ENCODE results near the gene CNNM1. TPM values are rescaled to one million over a fixed set of nuclear protein-coding genes. Genes with fewer than 3 reads are reported as not detected.
A peak's percentile ranks its signal among the peaks of the same experiment; 100 is the strongest.

CNNM1 gene
- total RNA-seq, 1 donor from 2014 or later, result 0.19 TPM

DNA sequence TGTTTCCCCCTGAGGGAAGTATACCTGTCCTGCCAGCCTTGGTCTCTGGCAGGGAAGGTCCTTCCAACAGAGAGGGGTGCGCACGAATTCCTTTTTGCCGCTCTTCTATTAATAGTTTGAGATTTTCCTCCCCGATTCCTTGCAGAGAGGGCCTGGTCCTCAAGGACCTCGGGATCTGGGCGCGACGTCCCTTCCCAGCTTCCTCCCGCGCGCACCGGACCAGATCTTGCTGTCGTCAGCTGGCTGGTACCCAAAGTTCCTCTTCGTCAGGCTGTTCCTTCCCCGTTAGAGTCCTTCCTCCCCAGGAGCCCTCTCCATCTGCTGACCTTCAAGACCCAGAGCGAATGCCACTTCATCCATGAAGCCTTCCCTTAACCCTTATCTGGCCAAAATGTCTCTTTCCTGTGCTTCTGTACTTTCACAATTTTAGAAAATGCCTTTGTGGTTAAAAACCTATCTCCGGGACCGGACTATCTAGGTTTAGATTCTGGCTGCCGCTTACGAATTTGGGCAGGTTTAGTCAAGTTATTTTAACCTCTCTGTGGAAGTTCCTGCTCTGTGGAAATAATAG, 102.1 kb downstream of the CNNM1 start:
- intact Hi-C loops (cut with micrococcal nuclease), result no loop called here
- Histone ChIP-seq H3K27ac (replicated peaks) (peak overlapping the region; percentile 97), H3K9me3 (replicated peaks) (no peaks in the 10 kb centered on the region), H3K36me3 (no peaks in the 10 kb centered on the region), H3K4me3 (peak overlapping the region; percentile 87), H3K27me3 (ENCODE audit: low read depth) (no peaks in the 10 kb centered on the region), H3K4me1 (peaks cover 65% of the 10 kb centered on the region)
- TF ChIP-seq, protein P1, sequence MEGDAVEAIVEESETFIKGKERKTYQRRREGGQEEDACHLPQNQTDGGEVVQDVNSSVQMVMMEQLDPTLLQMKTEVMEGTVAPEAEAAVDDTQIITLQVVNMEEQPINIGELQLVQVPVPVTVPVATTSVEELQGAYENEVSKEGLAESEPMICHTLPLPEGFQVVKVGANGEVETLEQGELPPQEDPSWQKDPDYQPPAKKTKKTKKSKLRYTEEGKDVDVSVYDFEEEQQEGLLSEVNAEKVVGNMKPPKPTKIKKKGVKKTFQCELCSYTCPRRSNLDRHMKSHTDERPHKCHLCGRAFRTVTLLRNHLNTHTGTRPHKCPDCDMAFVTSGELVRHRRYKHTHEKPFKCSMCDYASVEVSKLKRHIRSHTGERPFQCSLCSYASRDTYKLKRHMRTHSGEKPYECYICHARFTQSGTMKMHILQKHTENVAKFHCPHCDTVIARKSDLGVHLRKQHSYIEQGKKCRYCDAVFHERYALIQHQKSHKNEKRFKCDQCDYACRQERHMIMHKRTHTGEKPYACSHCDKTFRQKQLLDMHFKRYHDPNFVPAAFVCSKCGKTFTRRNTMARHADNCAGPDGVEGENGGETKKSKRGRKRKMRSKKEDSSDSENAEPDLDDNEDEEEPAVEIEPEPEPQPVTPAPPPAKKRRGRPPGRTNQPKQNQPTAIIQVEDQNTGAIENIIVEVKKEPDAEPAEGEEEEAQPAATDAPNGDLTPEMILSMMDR (IDR thresholded peaks at IDR 0.05; ENCODE audit: borderline replicate concordance), result no peak
- DNase-seq, result peak; percentile 85

DNA sequence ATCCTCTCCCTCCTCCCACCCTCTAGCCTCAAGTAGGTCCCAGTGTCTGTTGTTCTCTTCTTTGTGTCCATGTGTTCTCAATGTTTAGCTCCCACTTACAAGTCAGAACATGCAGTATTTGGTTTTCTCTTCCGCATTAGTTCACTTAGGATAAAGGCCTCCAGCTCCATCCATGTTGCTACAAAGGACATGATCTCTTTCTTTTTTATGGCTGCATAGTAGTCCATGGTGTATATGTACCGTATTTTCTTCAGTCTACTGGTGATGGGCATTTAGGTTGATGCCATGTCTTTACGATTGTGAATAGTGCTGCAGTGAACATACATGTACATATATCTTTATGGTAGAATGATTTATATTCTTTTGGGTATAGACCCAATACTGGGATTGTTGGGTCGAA, 102.9 kb downstream of the CNNM1 start:
- Histone ChIP-seq H3K36me3 (no peaks in the 10 kb centered on the region), H3K4me3 (peak overlapping the region; percentile 87), H3K27me3 (ENCODE audit: low read depth) (no peaks in the 10 kb centered on the region), H3K4me1 (peaks cover 65% of the 10 kb centered on the region), H3K27ac (replicated peaks) (peak overlapping the region; percentile 97), H3K9me3 (replicated peaks) (no peaks in the 10 kb centered on the region)
- TF ChIP-seq, protein P1 (IDR thresholded peaks at IDR 0.05; ENCODE audit: borderline replicate concordance), result no peak
- no peak for DNase-seq
- intact Hi-C loops (cut with micrococcal nuclease), result no loop called here

DNA sequence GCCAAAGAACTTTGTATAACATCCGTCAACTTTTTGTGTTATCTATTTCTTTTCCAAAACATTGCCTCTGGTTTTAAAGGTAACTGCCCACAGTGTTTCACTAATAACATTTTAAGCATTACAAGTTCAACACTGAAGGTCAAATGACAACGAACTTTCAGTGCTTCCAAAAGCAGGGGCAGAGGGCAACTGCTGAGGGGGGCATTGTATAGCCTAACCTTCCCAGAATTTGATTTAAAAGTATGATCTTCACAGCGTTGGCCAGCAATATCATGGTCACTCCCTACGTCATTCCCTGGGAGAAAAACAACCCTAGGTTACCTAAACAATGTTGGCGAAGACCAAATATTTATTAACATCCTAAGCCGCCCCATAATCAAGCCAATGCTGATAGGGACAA, 103.7 kb downstream of the CNNM1 start:
- Histone ChIP-seq H3K36me3 (no peaks in the 10 kb centered on the region), H3K4me1 (peaks cover 64% of the 10 kb centered on the region), H3K27ac (replicated peaks) (peak overlapping the region; percentile 97), H3K9me3 (replicated peaks) (no peaks in the 10 kb centered on the region), H3K27me3 (ENCODE audit: low read depth) (no peaks in the 10 kb centered on the region), H3K4me3 (peak overlapping the region; percentile 87)
- DNase-seq, result no peak
- intact Hi-C loops (cut with micrococcal nuclease), result no loop called here
- TF ChIP-seq, protein P1 (IDR thresholded peaks at IDR 0.05; ENCODE audit: borderline replicate concordance), result no peak

DNA sequence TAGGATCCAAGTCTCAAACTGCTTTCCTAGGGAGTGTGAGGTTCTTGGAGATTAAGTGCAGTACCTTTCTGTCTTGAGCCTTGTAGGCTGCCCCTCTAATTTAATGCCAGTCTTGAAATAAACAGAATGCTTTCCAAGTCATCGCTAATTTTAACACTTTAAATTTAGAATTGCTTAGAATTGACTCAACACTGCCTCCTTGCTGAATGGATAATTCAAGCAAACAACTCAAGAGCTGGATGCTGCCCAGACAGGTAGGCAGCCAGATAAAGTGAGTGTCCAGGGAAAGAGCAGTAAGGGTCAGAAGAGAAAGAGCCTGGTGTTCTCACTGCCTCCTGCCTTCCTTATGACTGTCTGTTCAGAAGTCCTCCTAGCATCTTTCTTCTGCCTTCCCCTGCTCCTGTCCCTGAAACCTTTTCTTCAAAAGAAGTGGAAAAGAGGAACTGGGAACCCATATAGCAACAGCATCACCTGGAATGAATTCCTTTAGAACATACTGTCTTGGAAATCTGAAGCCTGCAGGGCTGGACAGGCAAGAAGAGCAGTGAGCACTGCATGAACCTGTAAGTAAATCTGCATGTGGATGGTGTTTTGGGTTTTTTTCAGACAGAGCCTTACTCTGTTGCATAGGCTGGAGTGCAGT, 104.3 kb downstream of the CNNM1 start:
- intact Hi-C loops (cut with micrococcal nuclease), result no loop called here
- DNase-seq, result no peak
- H3K27me3 ChIP-seq (ENCODE audit: low read depth), result no peaks in the 10 kb centered on the region
- H3K4me1 ChIP-seq, result peaks cover 64% of the 10 kb centered on the region
- TF ChIP-seq, protein P1 (IDR thresholded peaks at IDR 0.05; ENCODE audit: borderline replicate concordance), result peak; percentile 50
- H3K9me3 ChIP-seq (replicated peaks), result no peaks in the 10 kb centered on the region
- peak overlapping the region; percentile 87 for H3K4me3 ChIP-seq
- H3K36me3 ChIP-seq, result no peaks in the 10 kb centered on the region
- peak overlapping the region; percentile 97 for H3K27ac ChIP-seq (replicated peaks)

DNA sequence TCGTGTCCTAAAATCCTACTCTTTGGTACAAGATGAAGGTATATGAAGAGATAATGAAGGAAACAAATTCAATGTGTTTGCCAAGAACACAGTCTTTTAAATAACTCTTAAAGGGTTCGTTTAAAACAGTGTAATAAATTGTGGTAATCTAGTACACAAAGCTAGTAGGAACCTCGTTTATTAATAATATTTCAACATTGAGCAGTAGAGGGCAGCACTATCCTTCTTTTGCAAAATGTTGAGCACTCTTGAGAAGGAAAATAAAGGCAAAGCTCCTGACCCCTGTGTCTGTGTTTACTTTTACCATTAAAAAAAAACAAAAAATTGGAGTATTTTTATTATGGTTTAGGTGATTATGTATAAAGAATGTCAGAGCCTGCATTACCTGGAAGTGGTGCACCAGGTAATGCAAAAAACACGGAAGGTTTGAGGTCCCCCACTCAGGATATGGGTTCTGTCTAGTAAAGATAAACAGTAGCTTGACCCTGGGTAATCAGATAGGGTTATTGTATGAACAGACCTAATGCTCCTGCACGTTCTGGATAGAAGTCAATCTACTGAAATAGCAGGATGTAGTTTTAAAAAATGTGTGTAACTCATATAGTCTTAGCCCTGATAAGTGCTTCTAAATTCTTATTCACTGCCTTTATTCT, 107.0 kb downstream of the CNNM1 start:
- Histone ChIP-seq H3K4me3 (no peak overlapping the region), H3K27ac (replicated peaks) (no peak overlapping the region)

More for the DNA sequence above, 107.0 kb downstream of the CNNM1 start:
- DNase-seq, result no peak
- Histone ChIP-seq H3K4me1 (peaks cover 46% of the 10 kb centered on the region), H3K36me3 (no peaks in the 10 kb centered on the region), H3K9me3 (replicated peaks) (no peaks in the 10 kb centered on the region), H3K27me3 (ENCODE audit: low read depth) (no peaks in the 10 kb centered on the region)
- intact Hi-C loops (cut with micrococcal nuclease), result loop anchor here (2.0 kb wide), 1 partner anchor 179 kb away; no protein-coding TSS in a partner anchor
- TF ChIP-seq, protein P1 (IDR thresholded peaks at IDR 0.05; ENCODE audit: borderline replicate concordance), result peak; percentile 64
